Activated T-cell treated with anti-CD3 and anti-CD28 coated beads for 48 hours (primary cell): ENCODE data around the gene CROCC2.

Source experiments
- DNase-seq: peaks from one replicate; pipeline ENCODE4 v3.0.0-alpha.2; 2020; ENCODE audit warnings: low read depth

The CROCC2 gene

GRCh38 chr2:240956935-240957655 lies 51.0 kb downstream of the CROCC2 start:
- no peak for DNase-seq

DNA sequence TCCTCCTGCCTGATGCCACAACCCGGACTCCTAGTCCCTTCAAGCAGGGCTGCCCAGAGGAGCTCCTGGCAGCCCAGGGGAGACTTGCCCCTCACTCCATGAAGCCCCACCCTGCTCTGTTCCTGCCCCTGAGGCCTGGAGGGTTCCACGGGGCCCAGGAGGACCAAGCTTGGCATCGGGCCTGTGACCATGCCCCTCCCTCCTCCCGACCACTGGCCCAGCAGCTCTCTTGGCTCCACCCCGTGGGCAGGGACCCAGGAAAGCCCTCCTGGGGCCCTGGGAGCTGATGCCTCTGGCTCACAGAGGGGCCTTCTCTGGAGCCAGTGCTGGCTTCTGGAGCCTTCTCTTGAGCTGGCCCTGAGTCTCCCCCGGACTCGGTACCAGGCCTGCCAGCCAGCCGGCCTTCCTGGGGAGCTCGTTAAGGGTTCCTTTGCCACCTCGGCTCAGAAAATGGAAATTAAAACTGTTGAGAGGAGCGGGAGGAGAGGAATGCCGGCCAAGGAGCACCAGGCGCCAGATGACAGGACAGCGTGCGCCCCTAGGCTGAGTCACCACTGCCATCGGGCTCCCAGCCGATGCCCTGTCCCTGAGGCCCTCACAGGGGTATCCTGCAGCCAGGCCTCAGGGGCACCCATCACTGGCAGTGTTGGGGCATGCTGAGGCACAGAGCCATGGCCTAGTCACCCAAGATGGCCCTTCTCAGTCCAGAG lies 51.7 kb downstream of the CROCC2 start:
- DNase-seq = no peak

DNA sequence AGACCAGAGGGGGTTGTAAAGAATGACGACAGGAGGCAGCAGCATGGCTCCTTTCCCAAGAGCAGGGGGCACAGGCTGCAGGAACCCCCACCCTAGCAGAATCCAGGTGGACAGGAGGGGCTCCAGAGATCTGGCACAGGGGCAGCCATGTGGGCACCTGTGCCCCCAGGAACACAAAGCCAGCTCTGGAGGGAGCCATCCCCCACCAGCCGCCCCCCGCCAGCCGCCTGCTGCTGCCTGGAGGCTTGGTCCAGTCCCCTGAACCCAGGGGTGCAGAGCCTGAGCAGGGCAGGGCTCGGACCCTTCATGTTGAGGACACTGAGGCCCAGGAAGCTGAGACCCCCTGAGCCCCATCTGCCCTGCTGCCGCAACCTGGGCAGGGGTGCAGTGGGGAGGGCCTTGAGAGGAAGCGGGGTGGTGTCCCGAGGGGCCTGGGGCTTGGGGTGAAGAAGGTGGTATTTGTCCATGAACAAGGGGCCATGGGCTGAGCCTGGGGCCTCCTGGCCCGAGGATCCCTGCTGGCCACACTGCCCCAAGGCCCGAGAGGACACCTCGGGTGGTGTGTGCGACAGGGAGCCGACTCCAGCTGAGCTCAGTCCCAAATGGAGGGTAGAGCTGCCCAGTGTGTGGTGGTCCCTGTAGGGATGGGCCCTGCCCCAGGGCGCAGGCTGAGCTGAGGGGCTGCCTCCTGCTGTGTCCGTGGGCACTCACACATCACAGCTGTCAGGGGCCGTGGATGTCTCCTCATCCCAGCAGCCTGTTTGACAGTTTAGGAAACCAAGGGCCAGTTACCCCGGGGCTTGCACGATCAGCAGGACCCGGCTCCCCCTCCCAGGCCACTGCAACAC lies 52.5 kb downstream of the CROCC2 start:
- no peak for DNase-seq

GRCh38 chr2:240959214-240959940 lies 53.2 kb downstream of the CROCC2 start:
- no peak for DNase-seq

- DNase-seq = no peak
These were observed 53.8 kb downstream of the CROCC2 start for GRCh38 chr2:240959941-240960308.

DNA sequence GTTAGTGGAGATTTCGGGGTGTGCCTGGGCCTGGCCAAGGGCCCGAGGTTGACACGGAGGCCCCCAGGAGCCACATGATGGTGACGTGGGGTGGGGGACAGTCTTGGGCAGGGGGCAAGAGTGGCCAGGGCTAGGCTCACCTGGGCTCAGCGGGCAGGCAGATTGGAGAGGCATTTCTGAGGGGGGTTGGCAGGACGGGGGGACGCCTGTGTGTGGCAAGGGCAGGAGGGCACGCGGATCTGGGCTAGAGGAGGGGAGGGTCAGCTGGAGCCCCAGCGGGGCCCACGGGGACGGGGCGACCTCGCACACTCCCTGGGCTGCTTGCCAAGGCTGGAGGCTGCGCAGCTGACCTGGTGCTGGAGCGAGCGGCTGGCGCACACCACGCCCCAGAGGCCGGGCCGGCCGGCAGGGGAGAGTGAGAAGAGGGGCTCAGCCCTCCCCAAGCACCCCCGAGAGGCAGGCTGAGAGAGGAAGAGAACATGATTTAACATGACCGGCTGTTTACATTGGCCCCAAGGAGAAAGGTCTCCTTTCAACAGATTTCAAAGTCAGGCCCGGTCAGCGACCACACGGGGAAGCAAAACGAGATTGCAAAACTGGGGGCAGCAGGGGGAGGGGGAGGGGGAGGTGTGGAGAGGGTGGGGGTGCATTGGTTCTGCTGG lies 54.3 kb downstream of the CROCC2 start:
- DNase-seq = no peak

- no peak for DNase-seq
These were observed 55.1 kb downstream of the CROCC2 start for GRCh38 chr2:240960971-240961876.

DNA sequence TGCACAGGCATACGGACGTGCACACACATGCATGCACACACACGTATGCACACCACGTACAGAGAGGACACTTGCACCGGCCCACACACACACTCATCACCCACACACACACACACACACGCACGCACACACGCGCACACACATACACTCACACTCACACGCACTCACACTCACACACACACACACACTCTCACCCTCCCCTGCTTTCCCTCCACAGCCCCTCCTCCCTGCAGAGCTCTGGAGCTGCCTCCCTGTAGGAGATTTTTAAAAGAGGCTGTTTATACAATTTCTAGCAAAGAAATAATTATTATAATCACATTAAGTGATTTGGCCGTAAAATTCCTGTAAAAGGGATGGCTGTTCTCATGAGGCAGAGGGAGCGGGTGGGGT lies 55.8 kb downstream of the CROCC2 start:
- DNase-seq = no peak

DNA sequence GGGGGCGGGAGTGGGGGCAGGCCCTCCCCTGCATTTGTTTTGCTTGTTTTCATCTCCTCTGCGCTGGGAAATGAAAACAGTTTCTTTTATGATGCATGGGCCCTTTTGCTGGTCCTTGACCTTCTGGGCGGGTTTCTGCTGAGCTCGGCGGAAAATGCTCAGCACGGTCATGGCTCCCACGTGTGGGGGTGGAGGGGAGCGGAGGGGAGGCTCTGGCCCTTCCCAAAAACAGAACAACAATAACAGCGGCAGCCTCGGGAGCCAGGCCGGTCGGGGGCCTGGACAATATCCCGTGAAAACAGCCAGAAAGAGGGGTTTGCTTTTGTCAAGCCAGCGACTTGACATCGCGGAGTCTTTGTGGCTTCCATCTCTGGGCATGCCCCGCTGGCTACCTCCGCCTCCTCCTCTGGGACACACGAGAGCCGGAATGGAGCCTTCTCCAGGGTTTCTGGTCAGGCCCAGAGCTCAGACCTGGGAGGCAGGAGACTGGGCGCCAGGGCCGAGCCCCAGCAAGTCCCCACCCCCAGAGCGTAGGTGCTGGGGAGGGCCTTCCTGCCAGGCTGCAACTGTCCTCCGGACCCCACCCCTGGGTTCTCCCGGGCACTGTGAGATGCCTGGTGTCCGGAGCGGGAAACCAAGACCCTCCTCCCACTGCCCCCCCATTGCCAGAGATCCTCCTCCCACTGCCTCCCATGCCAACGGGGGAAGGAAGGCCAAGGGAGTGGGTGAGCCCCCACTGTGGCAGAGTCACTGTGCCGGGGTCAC lies 56.3 kb downstream of the CROCC2 start:
- DNase-seq = no peak

GRCh38 chr2:240963065-240963867 lies 57.1 kb downstream of the CROCC2 start:
- no peak for DNase-seq

GRCh38 chr2:240963868-240964703 lies 58.0 kb downstream of the CROCC2 start:
- no peak for DNase-seq

DNA sequence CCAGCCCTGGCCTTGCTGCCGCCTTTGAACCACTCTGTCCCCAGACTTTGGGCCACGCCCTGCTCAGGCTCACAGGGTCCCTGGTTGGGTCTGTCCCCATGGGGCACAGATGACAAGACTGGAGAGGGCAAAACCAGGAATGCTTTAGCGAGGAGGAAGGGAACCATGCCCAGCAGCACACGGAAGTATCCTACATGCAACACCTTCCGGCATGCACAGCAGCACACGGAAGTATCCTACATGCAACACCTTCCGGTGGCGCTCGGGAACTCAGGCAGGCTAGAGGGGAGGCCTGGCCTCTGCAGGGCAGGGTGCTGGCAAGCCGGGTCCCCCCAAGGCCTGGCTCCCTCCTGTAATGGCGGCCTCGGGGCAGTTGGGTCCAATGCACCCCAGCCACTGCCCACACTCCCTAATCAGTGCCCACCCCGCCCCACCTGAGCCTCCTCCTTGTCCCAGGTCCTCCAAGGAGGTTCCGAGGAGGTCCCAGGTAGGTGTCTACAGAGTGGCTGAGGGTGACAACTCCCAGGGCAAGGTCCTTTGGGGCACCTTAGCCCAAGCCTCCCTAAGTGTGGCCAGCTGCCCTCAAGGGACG lies 58.7 kb downstream of the CROCC2 start:
- DNase-seq = no peak

DNA sequence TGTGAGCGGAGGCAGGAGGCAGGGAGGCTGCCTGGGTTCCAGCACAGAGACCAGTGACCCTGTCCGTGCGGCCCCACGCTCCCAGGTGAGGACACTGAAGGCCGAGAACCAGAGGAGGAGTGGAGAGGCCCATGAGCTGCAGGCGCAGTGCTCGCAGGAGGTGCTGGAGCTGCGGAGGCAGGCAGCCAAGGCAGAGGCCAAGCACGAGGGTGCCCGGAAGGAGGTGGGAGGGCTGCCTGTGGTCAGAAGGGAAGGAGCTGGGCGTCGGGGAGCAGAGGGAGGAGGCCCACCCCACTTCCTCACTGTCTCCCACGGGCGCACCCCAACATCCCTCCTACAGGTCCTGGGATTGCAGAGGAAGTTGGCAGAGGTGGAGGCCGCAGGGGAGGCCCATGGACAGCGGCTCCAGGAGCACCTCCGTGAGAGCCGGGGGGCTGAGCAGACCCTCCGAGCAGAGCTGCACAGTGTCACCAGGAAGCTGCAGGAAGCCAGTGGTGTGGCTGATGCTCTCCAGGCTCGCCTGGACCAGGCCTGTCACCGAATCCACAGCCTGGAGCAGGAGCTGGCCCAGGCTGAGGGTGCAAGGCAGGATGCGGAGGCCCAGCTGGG lies 59.3 kb downstream of the CROCC2 start:
- DNase-seq = no peak

GRCh38 chr2:240965905-240966456 lies 59.8 kb downstream of the CROCC2 start:
- DNase-seq = no peak

- DNase-seq = no peak
These were observed 60.3 kb downstream of the CROCC2 start for GRCh38 chr2:240966457-240966905.

GRCh38 chr2:240966906-240967680 lies 61.0 kb downstream of the CROCC2 start:
- DNase-seq = no peak
